OCI-LY7 (cell line): Measurements from ENCODE around the gene CDC42BPB.

ENCODE experiments used
- CTCF ChIP-seq: fragments of 200-600 bp; sonication (generic); conservative IDR thresholded peaks from 2 replicates; pipeline ENCODE4 v1.5.1; 2014; ENCODE audit warnings: mild to moderate bottlenecking, antibody characterized with exemption, low read length, moderate library complexity, mixed read lengths
- EZH2phosphoT487 ChIP-seq: fragments of 200-600 bp; sonication (generic); IDR thresholded peaks from 2 replicates; pipeline ENCODE4 v1.6.1; 2018; ENCODE audit warnings: low read depth, borderline replicate concordance, mild to moderate bottlenecking, mixed run types, antibody characterized with exemption, low read length, moderate library complexity, mixed read lengths

- TF ChIP-seq CTCF (no peak), EZH2phosphoT487 (no peak)
Measured at GRCh38 chr14:103089386-103090335, 32.3 kb upstream of the CDC42BPB start.
